Omental fat pad (tissue), 4 donors: ENCODE measurements around the gene NMU. TPM values are rescaled to one million over a fixed set of nuclear protein-coding genes. Genes with fewer than 3 reads are reported as not detected.

Source experiments
- ATAC-seq: fragments of 150-250 bp; one replicate; pipeline ENCODE4 v1.9.1; 2016; ENCODE audit warnings: mild to moderate bottlenecking, moderate library complexity; ENCODE audit not compliant: low FRiP score
- DNase-seq: peaks from one replicate; pipeline ENCODE4 v3.0.0-alpha.2; 2019; ENCODE audit warnings: low spot score
- total RNA-seq, 4 donors: library from RNA; depleted of rRNA; stranded (reverse); fragments of >200 nt; gene quantifications; one replicate each; pipeline ENCODE4 v1.1.0, GENCODE V29; 2016
- TF ChIP-seq, protein P1 (sequence below), 3 donors: fragments of 450-650 bp; IDR thresholded peaks; one replicate each; pipeline ENCODE4 v1.5.1; 2016 to 2017; ENCODE audit warnings: antibody characterized with exemption in 3 of 3, mild to moderate bottlenecking in 3 of 3, moderate library complexity in 2 of 3

NMU gene
- total RNA-seq, 4 donors from 2014 or later: not detected

- no peak for DNase-seq
- ATAC-seq: no peak
- TF ChIP-seq, protein P1, sequence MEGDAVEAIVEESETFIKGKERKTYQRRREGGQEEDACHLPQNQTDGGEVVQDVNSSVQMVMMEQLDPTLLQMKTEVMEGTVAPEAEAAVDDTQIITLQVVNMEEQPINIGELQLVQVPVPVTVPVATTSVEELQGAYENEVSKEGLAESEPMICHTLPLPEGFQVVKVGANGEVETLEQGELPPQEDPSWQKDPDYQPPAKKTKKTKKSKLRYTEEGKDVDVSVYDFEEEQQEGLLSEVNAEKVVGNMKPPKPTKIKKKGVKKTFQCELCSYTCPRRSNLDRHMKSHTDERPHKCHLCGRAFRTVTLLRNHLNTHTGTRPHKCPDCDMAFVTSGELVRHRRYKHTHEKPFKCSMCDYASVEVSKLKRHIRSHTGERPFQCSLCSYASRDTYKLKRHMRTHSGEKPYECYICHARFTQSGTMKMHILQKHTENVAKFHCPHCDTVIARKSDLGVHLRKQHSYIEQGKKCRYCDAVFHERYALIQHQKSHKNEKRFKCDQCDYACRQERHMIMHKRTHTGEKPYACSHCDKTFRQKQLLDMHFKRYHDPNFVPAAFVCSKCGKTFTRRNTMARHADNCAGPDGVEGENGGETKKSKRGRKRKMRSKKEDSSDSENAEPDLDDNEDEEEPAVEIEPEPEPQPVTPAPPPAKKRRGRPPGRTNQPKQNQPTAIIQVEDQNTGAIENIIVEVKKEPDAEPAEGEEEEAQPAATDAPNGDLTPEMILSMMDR (IDR thresholded peaks at IDR 0.05): no peak
Measured at GRCh38 chr4:55654131-55654530, 18.0 kb upstream of the NMU start.

- DNase-seq: no peak
- TF ChIP-seq, protein P1 (IDR thresholded peaks at IDR 0.05): no peak
- ATAC-seq: no peak
Measured at GRCh38 chr4:55650483-55650882, 14.4 kb upstream of the NMU start.

GRCh38 chr4:55637272-55637820 lies 1.2 kb upstream of the NMU start:
- ATAC-seq: no peak
- TF ChIP-seq, protein P1 (IDR thresholded peaks at IDR 0.05): no peak

DNA sequence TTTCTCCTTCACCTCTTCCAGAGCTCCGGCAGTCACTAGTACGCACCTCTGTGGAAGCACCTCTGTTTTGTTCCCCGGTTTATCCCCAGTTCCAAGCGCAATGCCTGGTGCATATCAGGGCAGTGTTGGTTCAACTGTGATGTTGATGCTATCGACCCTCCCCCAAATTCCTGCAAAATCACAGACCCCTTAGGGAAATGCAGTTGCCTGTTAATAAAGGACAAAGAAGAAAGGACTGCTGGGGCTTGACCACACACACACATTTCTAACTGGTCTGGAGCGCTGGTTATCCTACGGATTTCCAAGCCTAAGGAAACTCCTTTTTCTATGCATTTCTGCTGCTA lies 530 bp upstream of the NMU start:
- ATAC-seq: no peak
- TF ChIP-seq, protein P1 (IDR thresholded peaks at IDR 0.05): no peak
- no peak for DNase-seq

More at GRCh38 chr4:55637272-55637820, 1.2 kb upstream of the NMU start:
- no peak for DNase-seq

- DNase-seq: no peak
- ATAC-seq: no peak
- TF ChIP-seq, protein P1 (IDR thresholded peaks at IDR 0.05): no peak
Measured at GRCh38 chr4:55635282-55635681, 816 bp downstream of the NMU start.

GRCh38 chr4:55634417-55635128 lies 1.5 kb downstream of the NMU start:
- TF ChIP-seq, protein P1 (IDR thresholded peaks at IDR 0.05): no peak
- no peak for DNase-seq
- ATAC-seq: no peak

DNA sequence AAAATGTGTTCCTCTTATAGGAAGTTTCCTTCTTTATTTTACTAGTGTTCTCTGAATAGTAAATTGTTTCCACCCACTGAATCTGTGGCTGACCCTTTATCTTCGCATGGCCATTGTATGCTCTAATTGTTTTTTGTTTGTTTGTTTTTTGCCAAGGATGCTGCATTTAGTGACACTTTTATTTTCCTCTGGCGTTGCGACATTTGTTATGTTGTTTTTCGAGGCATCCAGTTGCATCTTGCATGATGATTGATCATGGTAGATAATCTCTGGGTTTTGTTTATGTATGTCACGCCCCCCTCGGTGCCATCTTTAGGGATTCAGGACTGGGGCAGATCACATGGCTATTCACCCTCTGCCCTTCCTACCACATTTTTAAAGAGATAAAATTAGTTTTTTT lies 2.2 kb downstream of the NMU start:
- ATAC-seq (no peak), DNase-seq (no peak)
- TF ChIP-seq, protein P1 (IDR thresholded peaks at IDR 0.05): no peak
